GM12878 (cell line): ENCODE data around the gene PPP6R2. TPM values are rescaled to one million over a fixed set of nuclear protein-coding genes. Genes with fewer than 3 reads are reported as not detected.

ENCODE experiments used
- ATAC-seq: fragments of 200-7000 bp; cut with Tn5 transposase; 3 replicates; pipeline ENCODE4 v1.9.1; 2020; ENCODE audit warnings: mild to moderate bottlenecking, moderate library complexity
- BruUV-seq: library from RNA; stranded (reverse); fragments of 400-500 nt; replicated peaks from 2 replicates; lab custom pipeline; 2021; lab: Mats Ljungman, UMichigan
- CTCF ChIA-PET: fragments of 300-600 bp; sonication (Branson Sonifier 250); formaldehyde crosslinking; extraction: SDS; loops from one replicate; lab custom pipeline; 2021; ENCODE audit warnings: inconsistent platforms; lab: Yijun Ruan, JAX
- POLR2A ChIA-PET: fragments of 350-600 bp; formaldehyde crosslinking; extraction: SDS; loops from one replicate; lab custom pipeline; 2021; ENCODE audit warnings: inconsistent platforms; lab: Charles Lee
- RAD21 ChIA-PET: fragments of 300-600 bp; sonication (Branson Sonifier 250); formaldehyde crosslinking; loops from one replicate; lab custom pipeline; 2023; ENCODE audit warnings: antibody characterized with exemption; ENCODE audit not compliant: unreplicated experiment; lab: Charles Lee
- SMC1A ChIA-PET: fragments of 300-600 bp; sonication (Branson Sonifier 250); formaldehyde crosslinking; loops from one replicate; lab custom pipeline; 2023; ENCODE audit not compliant: unreplicated experiment, uncharacterized antibody; lab: Charles Lee
- DNase-seq: peaks from one replicate; pipeline ENCODE4 v3.0.0-alpha.2; 2011; ENCODE audit warnings: low read depth, low spot score
- FAIRE-seq: peaks from 3 replicates; lab custom pipeline; 2011; peaks lifted over from hg19 to GRCh38; lab: Jason Lieb, UNC
- H2AFZ ChIP-seq: 2 replicates; pipeline ENCODE4 v1.6.0; 2011; ENCODE audit warnings: low read depth, low read length, control low read depth; ENCODE audit not compliant: control insufficient read depth
- H3K27ac ChIP-seq: 2 replicates; pipeline ENCODE4 v1.5.1; 2011; ENCODE audit warnings: control low read depth; ENCODE audit not compliant: control insufficient read depth, insufficient read depth
- H3K27me3 ChIP-seq, 2 experiments: replicated peaks in 1 of 2; 2 replicates each; pipeline versions ENCODE4 v1.6.0 to v1.6.1; 2011; ENCODE audit warnings: low read length in 1 of 2; ENCODE audit not compliant: control insufficient read depth in 2 of 2, insufficient read depth in 2 of 2
- H3K36me3 ChIP-seq, 2 experiments: 2 replicates each; pipeline ENCODE4 v1.5.1; 2011; ENCODE audit warnings: low read length in 1 of 2; ENCODE audit not compliant: control insufficient read depth in 2 of 2, insufficient read depth in 2 of 2
- H3K4me1 ChIP-seq: 2 replicates; pipeline ENCODE4 v1.6.1; 2011; ENCODE audit warnings: mild to moderate bottlenecking, low read length, moderate library complexity, mixed read lengths; ENCODE audit not compliant: control insufficient read depth, insufficient read depth
- H3K4me2 ChIP-seq: 2 replicates; pipeline ENCODE4 v1.6.0; 2011; ENCODE audit warnings: control low read depth; ENCODE audit not compliant: control insufficient read depth, insufficient read depth
- H3K4me3 ChIP-seq: fragments of 200-600 bp; sonication (generic); 2 replicates; pipeline ENCODE4 v1.5.1; 2016
- H3K79me2 ChIP-seq: 2 replicates; pipeline ENCODE4 v1.6.0; 2011; ENCODE audit warnings: low read length; ENCODE audit not compliant: control insufficient read depth, insufficient read depth
- H3K9ac ChIP-seq: 2 replicates; pipeline ENCODE4 v1.8.0; 2011; ENCODE audit warnings: low read length, control low read depth, mixed read lengths; ENCODE audit not compliant: control insufficient read depth, insufficient read depth
- H3K9me3 ChIP-seq: replicated peaks from 3 replicates; pipeline ENCODE4 v1.5.1; 2011; ENCODE audit warnings: mild to moderate bottlenecking, low read length; ENCODE audit not compliant: control insufficient read depth, insufficient read depth
- H4K20me1 ChIP-seq: 2 replicates; pipeline ENCODE4 v1.6.0; 2011; ENCODE audit not compliant: control insufficient read depth, insufficient read depth
- BRCA1 ChIP-seq: IDR thresholded peaks from 2 replicates; pipeline ENCODE4 v1.6.1; 2011; ENCODE audit warnings: low read depth, low read length, improper control_type of control experiment
- EED ChIP-seq: sonication (generic); IDR thresholded peaks from 2 replicates; pipeline ENCODE4 v1.6.1; 2016; ENCODE audit warnings: antibody characterized with exemption, low read depth
- EGR1 ChIP-seq, 2 experiments: IDR thresholded peaks; 1 replicate in 1 of 2; 2 replicates in 1 of 2; pipeline ENCODE4 v1.6.1; 2011 to 2012; ENCODE audit warnings: low read depth in 2 of 2, low read length in 2 of 2, borderline replicate concordance in 1 of 2, mild to moderate bottlenecking in 1 of 2, moderate library complexity in 1 of 2
- IKZF1 ChIP-seq: fragments of 450-650 bp; conservative IDR thresholded peaks from 2 replicates; pipeline ENCODE4 v1.6.1; 2017; ENCODE audit warnings: antibody characterized with exemption, mild to moderate bottlenecking
- KDM1A ChIP-seq: fragments of 200-600 bp; sonication (generic); IDR thresholded peaks from 2 replicates; pipeline ENCODE4 v1.6.1; 2016; ENCODE audit warnings: borderline replicate concordance
- NFXL1 ChIP-seq: fragments of 450-650 bp; IDR thresholded peaks from 2 replicates; pipeline ENCODE4 v1.6.1; 2017; ENCODE audit warnings: antibody characterized with exemption, mild to moderate bottlenecking, borderline replicate concordance
- PAX5 ChIP-seq: IDR thresholded peaks from 2 replicates; pipeline ENCODE4 v1.6.1; 2011; ENCODE audit warnings: low read depth, low read length, borderline replicate concordance
- SMARCA5 ChIP-seq: fragments of 450-650 bp; IDR thresholded peaks from 2 replicates; pipeline ENCODE4 v1.6.1; 2017; ENCODE audit warnings: mild to moderate bottlenecking
- YBX1 ChIP-seq: fragments of 450-650 bp; IDR thresholded peaks from 2 replicates; pipeline ENCODE4 v1.6.1; 2016; ENCODE audit warnings: antibody characterized with exemption
- WGBS: methylation state at CpG from one replicate; pipeline ENCODE4 v1.1.6; 2016; ENCODE audit warnings: low lambda C conversion rate; ENCODE audit not compliant: insufficient replicate concordance, insufficient coverage; ENCODE audit errors: missing lambda C conversion rate; 5-methylcytosine and 5-hydroxymethylcytosine counted together
- in situ Hi-C: fragments of 300-500 bp; cut with MboI; formaldehyde crosslinking; loops from 9 replicates; pipeline ENCODE4 v1.14.3; 2018; ENCODE audit warnings: mixed read lengths
- intact Hi-C: fragments of 100-400 bp; cut with micrococcal nuclease; formaldehyde crosslinking; loops from one replicate; pipeline ENCODE4 v1.14.2; 2022; ENCODE audit not compliant: unreplicated experiment
- polyA plus RNA-seq, 11 experiments: library from polyadenylated mRNA; depleted of rRNA in 4 of 11; unstranded in 6 of 11; stranded (reverse) in 5 of 11; fragments of >200 nt; fragmentation: Nextera tagmentation in 4 of 11; fragmentation: Illumina TruSeq in 1 of 11; extraction: Ambion mirVana in 4 of 11; extraction: Trizol in 1 of 11; gene quantifications; 1 replicate in 1 of 11; 2 replicates in 10 of 11; pipeline versions ENCODE4 v1.2.1 to v1.2.3, GENCODE V29; 2011 to 2016; ENCODE audit warnings: inconsistent platforms in 2 of 11, missing spikeins in 2 of 11, low read depth in 1 of 11
- total RNA-seq, 4 experiments: library from RNA; depleted of rRNA in 3 of 4; stranded (reverse); fragments of >200 nt in 3 of 4; fragmentation: Illumina TruSeq in 1 of 4; extraction: Trizol in 1 of 4; gene quantifications; 2 replicates each; pipeline versions ENCODE4 v1.2.1 to v1.2.3, GENCODE V29; 2013 to 2021
- TF ChIP-seq, protein P1 (sequence below): IDR thresholded peaks from 2 replicates; pipeline ENCODE4 v1.6.1; 2011; ENCODE audit warnings: borderline replicate concordance, low read depth, mild to moderate bottlenecking, moderate library complexity, mixed read lengths, low read length; ENCODE audit not compliant: insufficient read depth; ENCODE audit errors: extremely low read length
- TF ChIP-seq, protein P2 (sequence below): IDR thresholded peaks from 2 replicates; pipeline ENCODE4 v1.6.1; 2011; ENCODE audit warnings: mild to moderate bottlenecking, low read depth, low read length, moderate library complexity; ENCODE audit not compliant: insufficient replicate concordance
- TF ChIP-seq, protein P3 (sequence below): fragments of 150-350 bp; IDR thresholded peaks from 2 replicates; pipeline ENCODE4 v1.6.1; 2016; ENCODE audit warnings: low read depth, low read length

Gene PPP6R2
- total and polyA plus RNA-seq, 10 of the 15 experiments (the other 5 are each of a cell fraction or from before 2014, with no cell fraction given): 0.29 to 52.6 (median 25.4) TPM

DNA sequence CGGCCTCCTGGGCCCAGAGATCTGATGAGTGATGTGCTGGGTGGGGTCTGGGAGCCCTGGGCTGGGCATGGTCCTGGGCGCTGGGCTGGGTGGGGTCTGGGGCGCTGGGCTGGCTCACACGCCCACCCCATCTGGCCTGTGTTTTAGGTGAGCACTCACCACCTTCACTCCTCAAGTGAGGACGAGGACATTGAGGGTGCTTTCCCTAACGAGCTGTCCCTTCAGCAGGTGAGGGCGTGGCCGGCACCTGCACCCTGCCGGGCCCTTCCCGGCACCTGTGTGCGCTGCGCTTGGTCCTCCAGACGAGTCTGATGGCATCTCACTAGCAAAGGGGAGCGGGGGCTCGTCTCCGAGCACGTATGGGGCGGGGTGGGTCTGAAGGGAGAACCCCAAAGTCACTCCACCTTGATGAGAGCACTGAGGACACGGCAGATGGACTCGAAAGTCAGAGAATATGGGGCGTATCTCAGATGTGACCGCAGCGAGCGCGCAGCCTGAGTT is 93.8 kb downstream of the PPP6R2 start:
- Histone ChIP-seq H3K4me3 (no peak overlapping the region), H3K36me3 (peaks cover 9 to 42% of the 10 kb centered on the region in 2 experiments; a peak in 3 of 4 replicates), H3K9me3 (no peaks in the 10 kb centered on the region), H3K27me3 (no peaks in the 10 kb centered on the region)
- intact Hi-C loops: no loop called here
- CTCF ChIA-PET: no interaction called here
- RAD21 ChIA-PET: no interaction called here
- 96% methylated on average over 21 of the region's 25 CpGs for WGBS
- TF ChIP-seq BRCA1 (no peak), PAX5 (no peak), EED (no peak), YBX1 (no peak), NFXL1 (no peak), IKZF1 (no peak), EGR1 (IDR thresholded peaks at IDR 0.05; ENCODE audit: borderline replicate concordance in 1 of 2, low read depth in 2 of 2, low read length in 2 of 2) (no peak), KDM1A (no peak), SMARCA5 (no peak)
- TF ChIP-seq, protein P1, sequence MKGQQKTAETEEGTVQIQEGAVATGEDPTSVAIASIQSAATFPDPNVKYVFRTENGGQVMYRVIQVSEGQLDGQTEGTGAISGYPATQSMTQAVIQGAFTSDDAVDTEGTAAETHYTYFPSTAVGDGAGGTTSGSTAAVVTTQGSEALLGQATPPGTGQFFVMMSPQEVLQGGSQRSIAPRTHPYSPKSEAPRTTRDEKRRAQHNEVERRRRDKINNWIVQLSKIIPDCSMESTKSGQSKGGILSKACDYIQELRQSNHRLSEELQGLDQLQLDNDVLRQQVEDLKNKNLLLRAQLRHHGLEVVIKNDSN: no peak
- TF ChIP-seq, protein P2, sequence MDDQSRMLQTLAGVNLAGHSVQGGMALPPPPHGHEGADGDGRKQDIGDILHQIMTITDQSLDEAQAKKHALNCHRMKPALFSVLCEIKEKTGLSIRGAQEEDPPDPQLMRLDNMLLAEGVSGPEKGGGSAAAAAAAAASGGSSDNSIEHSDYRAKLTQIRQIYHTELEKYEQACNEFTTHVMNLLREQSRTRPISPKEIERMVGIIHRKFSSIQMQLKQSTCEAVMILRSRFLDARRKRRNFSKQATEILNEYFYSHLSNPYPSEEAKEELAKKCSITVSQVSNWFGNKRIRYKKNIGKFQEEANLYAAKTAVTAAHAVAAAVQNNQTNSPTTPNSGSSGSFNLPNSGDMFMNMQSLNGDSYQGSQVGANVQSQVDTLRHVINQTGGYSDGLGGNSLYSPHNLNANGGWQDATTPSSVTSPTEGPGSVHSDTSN: no peak
- TF ChIP-seq, protein P3, sequence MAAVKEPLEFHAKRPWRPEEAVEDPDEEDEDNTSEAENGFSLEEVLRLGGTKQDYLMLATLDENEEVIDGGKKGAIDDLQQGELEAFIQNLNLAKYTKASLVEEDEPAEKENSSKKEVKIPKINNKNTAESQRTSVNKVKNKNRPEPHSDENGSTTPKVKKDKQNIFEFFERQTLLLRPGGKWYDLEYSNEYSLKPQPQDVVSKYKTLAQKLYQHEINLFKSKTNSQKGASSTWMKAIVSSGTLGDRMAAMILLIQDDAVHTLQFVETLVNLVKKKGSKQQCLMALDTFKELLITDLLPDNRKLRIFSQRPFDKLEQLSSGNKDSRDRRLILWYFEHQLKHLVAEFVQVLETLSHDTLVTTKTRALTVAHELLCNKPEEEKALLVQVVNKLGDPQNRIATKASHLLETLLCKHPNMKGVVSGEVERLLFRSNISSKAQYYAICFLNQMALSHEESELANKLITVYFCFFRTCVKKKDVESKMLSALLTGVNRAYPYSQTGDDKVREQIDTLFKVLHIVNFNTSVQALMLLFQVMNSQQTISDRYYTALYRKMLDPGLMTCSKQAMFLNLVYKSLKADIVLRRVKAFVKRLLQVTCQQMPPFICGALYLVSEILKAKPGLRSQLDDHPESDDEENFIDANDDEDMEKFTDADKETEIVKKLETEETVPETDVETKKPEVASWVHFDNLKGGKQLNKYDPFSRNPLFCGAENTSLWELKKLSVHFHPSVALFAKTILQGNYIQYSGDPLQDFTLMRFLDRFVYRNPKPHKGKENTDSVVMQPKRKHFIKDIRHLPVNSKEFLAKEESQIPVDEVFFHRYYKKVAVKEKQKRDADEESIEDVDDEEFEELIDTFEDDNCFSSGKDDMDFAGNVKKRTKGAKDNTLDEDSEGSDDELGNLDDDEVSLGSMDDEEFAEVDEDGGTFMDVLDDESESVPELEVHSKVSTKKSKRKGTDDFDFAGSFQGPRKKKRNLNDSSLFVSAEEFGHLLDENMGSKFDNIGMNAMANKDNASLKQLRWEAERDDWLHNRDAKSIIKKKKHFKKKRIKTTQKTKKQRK: no peak
- TF ChIP-seq, all 136 proteins: peak for 0
- Histone ChIP-seq H3K4me2 (no peak overlapping the region), H3K9ac (no peak overlapping the region), H3K27ac (no peak overlapping the region), H3K4me1 (no peaks in the 10 kb centered on the region), H3K79me2 (no peaks in the 10 kb centered on the region), H2AFZ (no peak overlapping the region), H4K20me1 (no peaks in the 10 kb centered on the region)
- no TSS peak for BruUV-seq
- ATAC-seq (no peak), DNase-seq (no peak), FAIRE-seq (no peak)
- POLR2A ChIA-PET: interaction anchor here (1.0 kb wide), 1 partner anchor 37 kb away, joined by 3 read pairs; no protein-coding TSS in a partner anchor
- SMC1A ChIA-PET: no interaction called here
- in situ Hi-C loops: no loop called here
